ENCODE data around the gene FALEC. TPM values are rescaled to one million over a fixed set of nuclear protein-coding genes. Genes with fewer than 3 reads are reported as not detected.

The FALEC gene
- total RNA-seq, 4 donors from 2014 or later: not detected

- no peak for TF ChIP-seq CTCF (IDR thresholded peaks at IDR 0.05; ENCODE audit: low read depth)
Measured at GRCh38 chr1:150477320-150477719, 38.2 kb upstream of the FALEC start.

GRCh38 chr1:150477733-150478132 is 37.8 kb upstream of the FALEC start:
- no peak for TF ChIP-seq CTCF (IDR thresholded peaks at IDR 0.05; ENCODE audit: low read depth)

- no peak for TF ChIP-seq CTCF (IDR thresholded peaks at IDR 0.05; ENCODE audit: low read depth)
Measured at GRCh38 chr1:150479370-150479769, 36.2 kb upstream of the FALEC start.

- TF ChIP-seq CTCF (IDR thresholded peaks at IDR 0.05; ENCODE audit: low read depth): no peak
Measured at GRCh38 chr1:150479927-150480352, 35.6 kb upstream of the FALEC start.

GRCh38 chr1:150484431-150484830 is 31.1 kb upstream of the FALEC start:
- TF ChIP-seq CTCF (IDR thresholded peaks at IDR 0.05; ENCODE audit: low read depth): no peak

- TF ChIP-seq CTCF (IDR thresholded peaks at IDR 0.05; ENCODE audit: low read depth): no peak
Measured at GRCh38 chr1:150484861-150485260, 30.7 kb upstream of the FALEC start.

GRCh38 chr1:150486966-150487762 is 28.4 kb upstream of the FALEC start, which contains the start of gene TARS2:
TSS of gene TARS2 (plus strand) at chr1:150487419. CDS start at chr1:150487451, 32 bp downstream.
- TF ChIP-seq CTCF (IDR thresholded peaks at IDR 0.05; ENCODE audit: low read depth): no peak

Measured in subcutaneous adipose tissue (tissue), 4 donors.